Smooth muscle cell (in vitro differentiated cells): ENCODE data around the gene HTD2. TPM values are rescaled to one million over a fixed set of nuclear protein-coding genes. Genes with fewer than 3 reads are reported as not detected.

ENCODE experiments used
- DNase-seq: peaks from one replicate; lab custom pipeline; 2025; ENCODE audit not compliant: unreplicated experiment; lab: John Stamatoyannopoulos, UW
- H2AFZ ChIP-seq: fragments of 200-600 bp; sonication (generic); 2 replicates; pipeline ENCODE4 v1.6.0; 2016; ENCODE audit warnings: antibody characterized with exemption, low read depth, mild to moderate bottlenecking
- H3F3A ChIP-seq: fragments of 200-600 bp; sonication (generic); 2 replicates; pipeline ENCODE4 v1.6.0; 2017; ENCODE audit warnings: antibody characterized with exemption, low read depth
- H3K27ac ChIP-seq: fragments of 200-600 bp; sonication (generic); 2 replicates; pipeline ENCODE4 v1.5.1; 2016; ENCODE audit warnings: low read depth, mild to moderate bottlenecking
- H3K27me3 ChIP-seq: fragments of 200-600 bp; sonication (generic); 2 replicates; pipeline ENCODE4 v1.6.1; 2016; ENCODE audit warnings: low read depth, mild to moderate bottlenecking
- H3K36me3 ChIP-seq: fragments of 200-600 bp; sonication (generic); 2 replicates; pipeline ENCODE4 v1.5.1; 2016; ENCODE audit warnings: low read depth
- H3K4me1 ChIP-seq: fragments of 200-600 bp; sonication (generic); 2 replicates; pipeline ENCODE4 v1.5.1; 2016; ENCODE audit warnings: low read depth
- H3K4me2 ChIP-seq: fragments of 200-600 bp; sonication (generic); 2 replicates; pipeline ENCODE4 v1.6.0; 2016; ENCODE audit warnings: mild to moderate bottlenecking
- H3K4me3 ChIP-seq: fragments of 200-600 bp; sonication (generic); 2 replicates; pipeline ENCODE4 v1.5.1; 2016; ENCODE audit warnings: mild to moderate bottlenecking
- H3K79me2 ChIP-seq: fragments of 200-600 bp; sonication (generic); 2 replicates; pipeline ENCODE4 v1.6.0; 2016; ENCODE audit warnings: low read depth, mild to moderate bottlenecking
- H3K9ac ChIP-seq: fragments of 200-600 bp; sonication (generic); 2 replicates; pipeline ENCODE4 v1.6.0; 2016; ENCODE audit warnings: low read depth
- H3K9me3 ChIP-seq: fragments of 200-600 bp; sonication (generic); replicated peaks from 2 replicates; pipeline ENCODE4 v1.5.1; 2016; ENCODE audit warnings: low read depth
- H4K20me1 ChIP-seq: fragments of 200-600 bp; sonication (generic); 2 replicates; pipeline ENCODE4 v1.6.0; 2016; ENCODE audit warnings: low read depth
- CTCF ChIP-seq: fragments of 200-600 bp; sonication (generic); IDR thresholded peaks from 2 replicates; pipeline ENCODE4 v1.5.1; 2017; ENCODE audit warnings: borderline replicate concordance, mild to moderate bottlenecking, antibody characterized with exemption; ENCODE audit not compliant: insufficient read depth, poor library complexity, severe bottlenecking
- WGBS: methylation state at CpG from one replicate; pipeline ENCODE4 v1.1.7; 2016; ENCODE audit warnings: low lambda C conversion rate; 5-methylcytosine and 5-hydroxymethylcytosine counted together
- polyA plus RNA-seq: library from polyadenylated mRNA; unstranded; fragments of >200 nt; fragmentation: Nextera tagmentation; extraction: Ambion mirVana; gene quantifications from 2 replicates; pipeline ENCODE4 v1.2.1, GENCODE V29; 2016
- total RNA-seq: library from RNA; depleted of rRNA; stranded (reverse); fragments of >200 nt; gene quantifications from 2 replicates; pipeline ENCODE4 v1.2.3, GENCODE V29; 2014

The HTD2 gene
- total and polyA plus RNA-seq, 2 experiments from 2014 or later: 19.6 to 19.7 TPM

- Histone ChIP-seq H3K4me2 (no peak overlapping the region), H3K27me3 (no peaks in the 10 kb centered on the region), H3F3A (no peaks in the 10 kb centered on the region), H3K9ac (no peak overlapping the region), H2AFZ (no peak overlapping the region), H3K79me2 (no peaks in the 10 kb centered on the region), H4K20me1 (no peaks in the 10 kb centered on the region), H3K36me3 (no peaks in the 10 kb centered on the region), H3K4me3 (no peak overlapping the region), H3K9me3 (peaks cover 8% of the 10 kb centered on the region), H3K27ac (no peak overlapping the region), H3K4me1 (no peaks in the 10 kb centered on the region)
- WGBS: 96% methylated on average over 7 of the region's 10 CpGs
- TF ChIP-seq CTCF: no peak
- no peak for DNase-seq
Measured at GRCh38 chr3:58292866-58293265, 13.5 kb upstream of the HTD2 start.

- Histone ChIP-seq H2AFZ (no peak overlapping the region), H3K4me3 (no peak overlapping the region), H3K9ac (no peak overlapping the region), H3K9me3 (peaks cover 8% of the 10 kb centered on the region), H3F3A (no peaks in the 10 kb centered on the region), H3K36me3 (no peaks in the 10 kb centered on the region), H3K4me1 (no peaks in the 10 kb centered on the region), H3K4me2 (no peak overlapping the region), H3K27ac (no peak overlapping the region), H4K20me1 (no peaks in the 10 kb centered on the region), H3K27me3 (no peaks in the 10 kb centered on the region), H3K79me2 (no peaks in the 10 kb centered on the region)
- DNase-seq: no peak
- TF ChIP-seq CTCF: no peak
- WGBS: 92% methylated on average over 9 of the region's 9 CpGs
Measured at GRCh38 chr3:58293516-58293915, 12.8 kb upstream of the HTD2 start.

GRCh38 chr3:58296269-58296668 lies 10.1 kb upstream of the HTD2 start:
- no peaks in the 10 kb centered on the region for H3F3A ChIP-seq
- no peak overlapping the region for H3K4me2 ChIP-seq
- H2AFZ ChIP-seq: no peak overlapping the region
- DNase-seq: no peak
- TF ChIP-seq CTCF: no peak
- H3K9ac ChIP-seq: no peak overlapping the region
- H3K4me3 ChIP-seq: no peak overlapping the region
- no peaks in the 10 kb centered on the region for H4K20me1 ChIP-seq
- H3K4me1 ChIP-seq: no peaks in the 10 kb centered on the region
- 68% methylated on average over 5 of the region's 5 CpGs for WGBS
- peaks cover 8% of the 10 kb centered on the region for H3K9me3 ChIP-seq
- no peaks in the 10 kb centered on the region for H3K36me3 ChIP-seq
- no peak overlapping the region for H3K27ac ChIP-seq
- H3K27me3 ChIP-seq: peaks cover 3% of the 10 kb centered on the region
- no peaks in the 10 kb centered on the region for H3K79me2 ChIP-seq

GRCh38 chr3:58296843-58297242 lies 9.5 kb upstream of the HTD2 start:
- 85% methylated on average over 6 of the region's 6 CpGs for WGBS
- H4K20me1 ChIP-seq: no peaks in the 10 kb centered on the region
- no peak overlapping the region for H3K4me2 ChIP-seq

More at GRCh38 chr3:58296843-58297242, 9.5 kb upstream of the HTD2 start:
- no peak overlapping the region for H3K27ac ChIP-seq
- H3F3A ChIP-seq: no peaks in the 10 kb centered on the region
- no peak overlapping the region for H3K4me3 ChIP-seq
- DNase-seq: no peak
- H3K4me1 ChIP-seq: no peaks in the 10 kb centered on the region
- H2AFZ ChIP-seq: no peak overlapping the region
- no peaks in the 10 kb centered on the region for H3K79me2 ChIP-seq
- peaks cover 4% of the 10 kb centered on the region for H3K27me3 ChIP-seq
- no peak for TF ChIP-seq CTCF
- H3K9ac ChIP-seq: no peak overlapping the region
- peaks cover 8% of the 10 kb centered on the region for H3K9me3 ChIP-seq
- no peaks in the 10 kb centered on the region for H3K36me3 ChIP-seq
